Sigmoid colon (tissue), 3 donors: Measurements from ENCODE around the gene GIPR.

Source experiments
- POLR2A ChIP-seq, 2 donors: fragments of 450-650 bp; IDR thresholded peaks; one replicate each; pipeline ENCODE4 v1.6.1; 2016; ENCODE audit warnings: antibody characterized with exemption in 2 of 2, mild to moderate bottlenecking in 2 of 2, moderate library complexity in 2 of 2
- TF ChIP-seq, protein P1 (sequence below), 4 experiments: fragments of 450-650 bp in 3 of 4; fragments of 200-600 bp in 1 of 4; IDR thresholded peaks; one replicate each; pipeline ENCODE4 v1.5.1; 2016 to 2019; ENCODE audit warnings: antibody characterized with exemption in 4 of 4, mild to moderate bottlenecking in 3 of 4, moderate library complexity in 2 of 4

- TF ChIP-seq, protein P1, sequence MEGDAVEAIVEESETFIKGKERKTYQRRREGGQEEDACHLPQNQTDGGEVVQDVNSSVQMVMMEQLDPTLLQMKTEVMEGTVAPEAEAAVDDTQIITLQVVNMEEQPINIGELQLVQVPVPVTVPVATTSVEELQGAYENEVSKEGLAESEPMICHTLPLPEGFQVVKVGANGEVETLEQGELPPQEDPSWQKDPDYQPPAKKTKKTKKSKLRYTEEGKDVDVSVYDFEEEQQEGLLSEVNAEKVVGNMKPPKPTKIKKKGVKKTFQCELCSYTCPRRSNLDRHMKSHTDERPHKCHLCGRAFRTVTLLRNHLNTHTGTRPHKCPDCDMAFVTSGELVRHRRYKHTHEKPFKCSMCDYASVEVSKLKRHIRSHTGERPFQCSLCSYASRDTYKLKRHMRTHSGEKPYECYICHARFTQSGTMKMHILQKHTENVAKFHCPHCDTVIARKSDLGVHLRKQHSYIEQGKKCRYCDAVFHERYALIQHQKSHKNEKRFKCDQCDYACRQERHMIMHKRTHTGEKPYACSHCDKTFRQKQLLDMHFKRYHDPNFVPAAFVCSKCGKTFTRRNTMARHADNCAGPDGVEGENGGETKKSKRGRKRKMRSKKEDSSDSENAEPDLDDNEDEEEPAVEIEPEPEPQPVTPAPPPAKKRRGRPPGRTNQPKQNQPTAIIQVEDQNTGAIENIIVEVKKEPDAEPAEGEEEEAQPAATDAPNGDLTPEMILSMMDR (IDR thresholded peaks at IDR 0.05) = no peak
- TF ChIP-seq POLR2A (IDR thresholded peaks at IDR 0.05) = no peak
Observed at GRCh38 chr19:45645068-45645630, 22.9 kb upstream of the GIPR start.
